Measurements from ENCODE around the gene TBL1XR1. TPM values are rescaled to one million over a fixed set of nuclear protein-coding genes. Genes with fewer than 3 reads are reported as not detected.

The TBL1XR1 gene
- total and polyA plus RNA-seq, 2 of the 4 experiments (the other 2 are of a cell fraction): 25.2 to 170 TPM

DNA sequence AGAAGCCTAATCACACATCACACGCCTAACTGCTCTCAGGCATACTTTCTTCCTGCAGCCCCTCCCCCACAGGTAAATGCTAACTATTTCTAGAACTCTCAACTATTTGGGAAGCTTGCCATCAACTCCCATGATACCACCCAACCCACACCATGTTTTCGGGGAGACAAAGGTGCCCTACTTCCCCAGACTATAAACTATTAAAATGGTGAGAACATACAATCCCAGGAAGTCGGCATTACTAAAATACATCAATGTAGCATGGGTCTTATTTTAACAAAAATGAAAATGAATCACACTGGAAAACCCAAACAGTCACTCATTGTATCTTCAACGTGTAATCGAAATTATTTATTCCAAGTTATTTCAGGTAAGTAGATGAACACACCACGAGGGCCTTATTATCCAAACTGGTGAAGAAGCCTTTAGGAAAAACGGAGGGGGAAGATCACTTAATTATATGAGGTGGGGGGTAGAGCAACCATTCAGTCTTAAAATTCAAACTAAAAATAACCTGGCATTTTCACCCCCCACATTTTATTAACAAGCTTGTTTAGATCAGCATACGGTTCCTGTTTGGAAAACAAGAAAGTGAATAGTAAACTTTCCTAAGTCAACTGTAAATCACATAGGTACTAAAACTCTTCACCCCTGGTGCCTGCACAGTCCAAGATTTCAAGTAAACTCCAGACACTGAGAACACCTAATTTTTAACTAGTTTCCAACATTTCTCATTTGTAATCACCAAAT lies 1.9 kb downstream of the TBL1XR1 start:
- peak overlapping the region; percentile 83; the same call in 1 of the 3 replicates for H2BK15ac ChIP-seq (ENCODE audit: low read depth, low read length)
- H3K79me1 ChIP-seq (ENCODE audit: low read depth in 1 of 2, low read length in 2 of 2): peaks cover 3 to 23% of the 10 kb centered on the region in 2 experiments; a peak in 2 of 4 replicates
- CTCF ChIA-PET: no interaction called here
- BruUV-seq (replicated peaks): no TSS peak
- H3K9me1 ChIP-seq (ENCODE audit: insufficient read depth, low read length): no peaks in the 10 kb centered on the region; the same call in 1 of the 2 replicates
- H2AK9ac ChIP-seq (replicated peaks; ENCODE audit: low read depth, low read length, poor library complexity): peak overlapping the region; percentile 66
- peak overlapping the region; percentile 100 for H3K9ac ChIP-seq (ENCODE audit: low read depth, low read length)
- ATAC-seq (ENCODE audit: low read depth) (no peak), DNase-seq (no peak)
- H3K4me3 ChIP-seq (ENCODE audit: insufficient read depth, low read depth, low read length): peak overlapping the region; percentile 96
- H3K14ac ChIP-seq (replicated peaks; ENCODE audit: low read depth, low read length): peak overlapping the region; percentile 82; the same call in 1 of the 2 replicates
- peak overlapping the region; percentile 98 for H3K4me2 ChIP-seq (ENCODE audit: low read depth, low read length)
- peak overlapping the region; percentile 80 for H3K4ac ChIP-seq (ENCODE audit: low read depth, low read length)
- peak overlapping the region; percentile 89; the same call in 1 of the 2 replicates for H3K23ac ChIP-seq (ENCODE audit: low read depth, low read length)
- H2AFZ ChIP-seq (replicated peaks; ENCODE audit: low read length, poor library complexity): no peak overlapping the region
- H2BK120ac ChIP-seq (ENCODE audit: low read depth, low read length): peak overlapping the region; percentile 35; the same call in 1 of the 2 replicates
- no peaks in the 10 kb centered on the region for H3K9me3 ChIP-seq (ENCODE audit: control insufficient read depth, insufficient read depth, low read length)
- H3K27me3 ChIP-seq (ENCODE audit: control insufficient read depth, insufficient read depth, low read length): no peaks in the 10 kb centered on the region
- peak overlapping the region; percentile 96 for H2BK5ac ChIP-seq (ENCODE audit: low read depth, low read length, poor library complexity, severe bottlenecking)
- no peaks in the 10 kb centered on the region for H3K36me3 ChIP-seq (ENCODE audit: control insufficient read depth, insufficient read depth, low read length)
- H4K8ac ChIP-seq (ENCODE audit: low read depth in 2 of 2, low read length in 2 of 2): peak overlapping the region; percentile 62 to 74
- dilution Hi-C loops (cut with HindIII; ENCODE audit: low sequenced_read_pairs, unreplicated experiment): no loop called here
- POLR2A ChIA-PET (ENCODE audit: unreplicated experiment): no interaction called here
- peak overlapping the region; percentile 100; the same call in 1 of the 2 replicates for H3K27ac ChIP-seq (ENCODE audit: insufficient read depth, low read length)
- peaks cover 10% of the 10 kb centered on the region for H3K4me1 ChIP-seq (ENCODE audit: control insufficient read depth, insufficient read depth, low read length)
- peaks cover 40% of the 10 kb centered on the region; the same call in 1 of the 2 replicates for H4K20me1 ChIP-seq (ENCODE audit: insufficient read depth, low read length)
- peak overlapping the region; percentile 64; the same call in 1 of the 2 replicates for H4K5ac ChIP-seq (ENCODE audit: low read depth, low read length)
- no peak for TF ChIP-seq RFX5 (IDR thresholded peaks at IDR 0.05; ENCODE audit: low read depth, low read length)
- no peak for TF ChIP-seq FOS (IDR thresholded peaks at IDR 0.05; ENCODE audit: low read depth, low read length)
- no peak for TF ChIP-seq MXI1 (IDR thresholded peaks at IDR 0.05; ENCODE audit: borderline replicate concordance, low read depth, low read length)
- TF ChIP-seq RCOR1 (IDR thresholded peaks at IDR 0.05; ENCODE audit: insufficient replicate concordance, low read length): no peak
- TF ChIP-seq, protein P1, sequence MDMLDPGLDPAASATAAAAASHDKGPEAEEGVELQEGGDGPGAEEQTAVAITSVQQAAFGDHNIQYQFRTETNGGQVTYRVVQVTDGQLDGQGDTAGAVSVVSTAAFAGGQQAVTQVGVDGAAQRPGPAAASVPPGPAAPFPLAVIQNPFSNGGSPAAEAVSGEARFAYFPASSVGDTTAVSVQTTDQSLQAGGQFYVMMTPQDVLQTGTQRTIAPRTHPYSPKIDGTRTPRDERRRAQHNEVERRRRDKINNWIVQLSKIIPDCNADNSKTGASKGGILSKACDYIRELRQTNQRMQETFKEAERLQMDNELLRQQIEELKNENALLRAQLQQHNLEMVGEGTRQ (IDR thresholded peaks at IDR 0.05; ENCODE audit: low read depth, low read length): no peak
- TF ChIP-seq CEBPB (IDR thresholded peaks at IDR 0.05; ENCODE audit: low read depth, low read length): no peak
- no peak; the same call in 1 of the 2 replicates for TF ChIP-seq CHD1 (IDR thresholded peaks at IDR 0.05; ENCODE audit: low read depth, low read length)
- TF ChIP-seq MAZ (IDR thresholded peaks at IDR 0.05; ENCODE audit: borderline replicate concordance, low read depth, low read length): no peak
- 0 out of 2 replicates have a peak overlapping the region, but pooled peaks have one; percentile 55 for H2BK20ac ChIP-seq (ENCODE audit: low read depth, low read length)
- intact Hi-C loops (cut with micrococcal nuclease): loop anchor here (2.0 to 10.0 kb wide), 6 partner anchors 47 to 712 kb away; no protein-coding TSS in a partner anchor
- peak overlapping the region; percentile 97; the same call in 1 of the 2 replicates for H3K56ac ChIP-seq (ENCODE audit: extremely low read depth, insufficient read depth, low read length)
- peak overlapping the region; percentile 98 for H3K18ac ChIP-seq (ENCODE audit: low read depth, low read length)
- H2AK5ac ChIP-seq (ENCODE audit: low read depth, low read length): no peak overlapping the region
- in situ Hi-C loops (cut with MboI; ENCODE audit: low sequenced_read_pairs): loop anchor here (5.0 kb wide), 2 partner anchors 167 to 272 kb away; no protein-coding TSS in a partner anchor
- H4K91ac ChIP-seq (ENCODE audit: insufficient read depth, low read depth, low read length): peak overlapping the region; percentile 67; the same call in 1 of the 2 replicates
- 33% methylated on average over 1 of the region's 8 CpGs; no CpG with 5 or more reads in 1 of the 2 experiments for WGBS, 2 experiments (ENCODE audit: extremely low coverage in 2 of 2, insufficient read length in 1 of 2)

Measured in IMR-90 (cell line).